NCI-H748 (cell line): ENCODE results near the gene CRX.
A peak's percentile ranks its signal among the peaks of the same experiment; 100 is the strongest.
"Not testable (repeated sequence)": the region's sequence is repeated elsewhere in the genome, so short reads cannot be mapped to it uniquely, and the experiment has no call there.

ENCODE experiments used
- DNase-seq: peaks from one replicate; lab custom pipeline; 2025; ENCODE audit not compliant: unreplicated experiment; lab: John Stamatoyannopoulos, UW

The CRX gene

GRCh38 chr19:47858646-47859285 lies 37.0 kb downstream of the CRX start, which contains the start of gene TPRX2:
Gene TPRX2, plus strand, starts transcription at chr19:47859235. Its CDS starts 12 bp downstream, at chr19:47859247.
- not testable (repeated sequence) for DNase-seq

- not testable (repeated sequence) for DNase-seq
Observed at GRCh38 chr19:47859838-47860237, 38.1 kb downstream of the CRX start.

GRCh38 chr19:47860602-47861297 lies 39.0 kb downstream of the CRX start:
- DNase-seq = no peak

GRCh38 chr19:47861630-47862029 lies 39.9 kb downstream of the CRX start:
- DNase-seq = no peak

- DNase-seq = peak; percentile 67
Observed at GRCh38 chr19:47863514-47863936, 41.8 kb downstream of the CRX start.

GRCh38 chr19:47865166-47865565 lies 43.4 kb downstream of the CRX start:
- no peak for DNase-seq

GRCh38 chr19:47878906-47879305 lies 57.2 kb downstream of the CRX start:
- no peak for DNase-seq

GRCh38 chr19:47879385-47879784 lies 57.6 kb downstream of the CRX start:
- DNase-seq = not testable (repeated sequence)

GRCh38 chr19:47881757-47882156 lies 60.0 kb downstream of the CRX start:
- no peak for DNase-seq

GRCh38 chr19:47882890-47883289 lies 61.2 kb downstream of the CRX start:
- no peak for DNase-seq

- no peak for DNase-seq
Observed at GRCh38 chr19:47885067-47885463, 63.3 kb downstream of the CRX start.

- no peak for DNase-seq
Observed at GRCh38 chr19:47886010-47886559, 64.3 kb downstream of the CRX start, which contains the start of gene SULT2A1. Gene SULT2A1, minus strand, starts transcription at chr19:47886315. Its CDS starts 58 bp downstream, at chr19:47886257.

GRCh38 chr19:47890865-47891621 lies 69.3 kb downstream of the CRX start:
- DNase-seq = no peak

GRCh38 chr19:47891622-47891922 lies 69.8 kb downstream of the CRX start:
- no peak for DNase-seq

- no peak for DNase-seq
Observed at GRCh38 chr19:47891923-47892666, 70.4 kb downstream of the CRX start.
